Endothelial cell of umbilical vein (primary cell): Measurements from ENCODE around the gene KRTAP10-10. TPM values are rescaled to one million over a fixed set of nuclear protein-coding genes. Genes with fewer than 3 reads are reported as not detected.

Source experiments
- BruUV-seq: library from RNA; stranded (reverse); fragments of 400-500 nt; replicated peaks from 2 replicates; lab custom pipeline; 2021; lab: Mats Ljungman, UMichigan
- CTCF ChIA-PET: fragments of 300-600, 350-600 bp; sonication (Branson Sonifier 250); formaldehyde crosslinking; loops from one replicate; lab custom pipeline; 2021; ENCODE audit warnings: antibody characterized with exemption, inconsistent platforms; lab: Charles Lee
- POLR2A ChIA-PET: fragments of 300-600, 350-600 bp; sonication (Branson Sonifier 250); formaldehyde crosslinking; loops from one replicate; lab custom pipeline; 2021; ENCODE audit warnings: antibody characterized with exemption, inconsistent platforms; lab: Charles Lee
- DNase-seq: peaks from one replicate; pipeline ENCODE4 v3.0.0-alpha.2; 2011; ENCODE audit warnings: low read depth, low spot score
- FAIRE-seq: peaks from 2 replicates; lab custom pipeline; 2011; peaks lifted over from hg19 to GRCh38; lab: Jason Lieb, UNC
- H2AFZ ChIP-seq: 2 replicates; pipeline ENCODE4 v1.6.0; 2012; ENCODE audit warnings: low read depth, low read length, control low read depth, inconsistent platforms
- H3K27ac ChIP-seq: 2 replicates; pipeline ENCODE4 v1.5.1; 2011; ENCODE audit warnings: low read depth, mild to moderate bottlenecking, control low read depth, low read length, moderate library complexity; ENCODE audit not compliant: insufficient read depth
- H3K27me3 ChIP-seq, 2 experiments: 2 replicates each; pipeline versions ENCODE4 v1.6.0 to v1.6.1; 2011; ENCODE audit warnings: low read length in 2 of 2, mixed read lengths in 1 of 2; ENCODE audit not compliant: control insufficient read depth in 2 of 2, insufficient read depth in 2 of 2
- H3K36me3 ChIP-seq, 2 experiments: 2 replicates in 1 of 2; 3 replicates in 1 of 2; pipeline ENCODE4 v1.5.1; 2011; ENCODE audit warnings: low read length in 2 of 2, mild to moderate bottlenecking in 1 of 2, moderate library complexity in 1 of 2; ENCODE audit not compliant: control insufficient read depth in 2 of 2, insufficient read depth in 2 of 2; ENCODE audit errors: extremely low read depth in 1 of 2
- H3K4me1 ChIP-seq: 3 replicates; pipeline ENCODE4 v1.5.1; 2011; ENCODE audit warnings: mild to moderate bottlenecking, low read length; ENCODE audit not compliant: control insufficient read depth, insufficient read depth; ENCODE audit errors: extremely low read depth
- H3K4me2 ChIP-seq: 2 replicates; pipeline ENCODE4 v1.6.1; 2011; ENCODE audit warnings: low read length, control low read depth, mixed read lengths; ENCODE audit not compliant: insufficient read depth
- H3K4me3 ChIP-seq, 3 experiments: fragments of 200-600 bp in 1 of 3; sonication (generic), shearing (Covaris generic) in 1 of 3; replicated peaks in 1 of 3; 2 replicates each; pipeline ENCODE4 v1.5.1; 2011 to 2016; ENCODE audit warnings: control low read depth in 3 of 3, low read length in 3 of 3, mild to moderate bottlenecking in 2 of 3, inconsistent platforms in 1 of 3, low read depth in 1 of 3, moderate library complexity in 1 of 3; ENCODE audit not compliant: insufficient read depth in 1 of 3
- H3K79me2 ChIP-seq: 2 replicates; pipeline ENCODE4 v1.6.0; 2012; ENCODE audit warnings: low read length, inconsistent platforms; ENCODE audit not compliant: control insufficient read depth, insufficient read depth
- H3K9ac ChIP-seq: replicated peaks from 2 replicates; pipeline ENCODE3; 2011; ENCODE audit warnings: low read length, control low read depth; ENCODE audit not compliant: insufficient read depth; ENCODE audit errors: extremely low read depth
- H3K9me1 ChIP-seq: replicated peaks from 3 replicates; pipeline ENCODE4 v1.6.0; 2011; ENCODE audit warnings: mild to moderate bottlenecking, low read length; ENCODE audit not compliant: control insufficient read depth, insufficient read depth; ENCODE audit errors: extremely low read depth
- H3K9me3 ChIP-seq: replicated peaks from 2 replicates; pipeline ENCODE4 v1.5.1; 2012; ENCODE audit warnings: low read length, inconsistent platforms; ENCODE audit not compliant: control insufficient read depth, insufficient read depth
- H4K20me1 ChIP-seq: replicated peaks from 2 replicates; pipeline ENCODE3; 2011; ENCODE audit warnings: mild to moderate bottlenecking, low read length; ENCODE audit not compliant: control insufficient read depth, insufficient read depth; ENCODE audit errors: extremely low read depth
- CTCF ChIP-seq, 2 donors: IDR thresholded peaks; 1 replicate in 1 of 2; 2 replicates in 1 of 2; pipeline ENCODE4 v1.5.1; 2011; ENCODE audit warnings: low read length in 2 of 2, mild to moderate bottlenecking in 2 of 2, moderate library complexity in 2 of 2, control low read depth in 1 of 2, inconsistent platforms in 1 of 2, low read depth in 1 of 2; ENCODE audit not compliant: insufficient read depth in 1 of 2; ENCODE audit errors: extremely low read depth in 1 of 2
- EZH2 ChIP-seq: IDR thresholded peaks from 2 replicates; pipeline ENCODE4 v1.6.1; 2012; ENCODE audit warnings: borderline replicate concordance, low read depth, mild to moderate bottlenecking, moderate library complexity, low read length, inconsistent platforms; ENCODE audit not compliant: severe bottlenecking
- FOS ChIP-seq: IDR thresholded peaks from 2 replicates; pipeline ENCODE4 v1.6.1; 2011; ENCODE audit warnings: mild to moderate bottlenecking, low read length, moderate library complexity, borderline replicate concordance; ENCODE audit not compliant: insufficient read depth
- MAX ChIP-seq: IDR thresholded peaks from 2 replicates; pipeline ENCODE4 v1.6.1; 2011; ENCODE audit not compliant: insufficient read depth, insufficient read length
- POLR2A ChIP-seq: IDR thresholded peaks from 2 replicates; pipeline ENCODE4 v1.6.1; 2012; ENCODE audit warnings: low read depth, mild to moderate bottlenecking, control low read depth, low read length
- dilution Hi-C: fragments of 300-500 bp; cut with MboI; formaldehyde crosslinking; loops from one replicate; pipeline ENCODE4 v1.15.0; 2019; ENCODE audit warnings: low sequenced_read_pairs; ENCODE audit not compliant: extremely low pct_ligation_motif_present
- intact Hi-C: fragments of 100-400 bp; cut with micrococcal nuclease; formaldehyde crosslinking; loops from one replicate; pipeline ENCODE4 v1.10.0; 2022
- polyA plus RNA-seq, 4 experiments: library from polyadenylated mRNA; depleted of rRNA in 3 of 4; stranded (reverse) in 3 of 4; unstranded in 1 of 4; fragments of >200 nt; gene quantifications; 2 replicates each; pipeline versions ENCODE4 v1.2.1 to v1.2.3, GENCODE V29; 2011 to 2012; ENCODE audit warnings: missing spikeins in 1 of 4
- total RNA-seq: library from RNA; stranded (reverse); gene quantifications from 2 replicates; pipeline ENCODE4 v1.2.3, GENCODE V29; 2021

The KRTAP10-10 gene
- total and polyA plus RNA-seq, 2 donors (not counting 3 experiments of a cell fraction or from before 2014, with no cell fraction given), result not detected

DNA sequence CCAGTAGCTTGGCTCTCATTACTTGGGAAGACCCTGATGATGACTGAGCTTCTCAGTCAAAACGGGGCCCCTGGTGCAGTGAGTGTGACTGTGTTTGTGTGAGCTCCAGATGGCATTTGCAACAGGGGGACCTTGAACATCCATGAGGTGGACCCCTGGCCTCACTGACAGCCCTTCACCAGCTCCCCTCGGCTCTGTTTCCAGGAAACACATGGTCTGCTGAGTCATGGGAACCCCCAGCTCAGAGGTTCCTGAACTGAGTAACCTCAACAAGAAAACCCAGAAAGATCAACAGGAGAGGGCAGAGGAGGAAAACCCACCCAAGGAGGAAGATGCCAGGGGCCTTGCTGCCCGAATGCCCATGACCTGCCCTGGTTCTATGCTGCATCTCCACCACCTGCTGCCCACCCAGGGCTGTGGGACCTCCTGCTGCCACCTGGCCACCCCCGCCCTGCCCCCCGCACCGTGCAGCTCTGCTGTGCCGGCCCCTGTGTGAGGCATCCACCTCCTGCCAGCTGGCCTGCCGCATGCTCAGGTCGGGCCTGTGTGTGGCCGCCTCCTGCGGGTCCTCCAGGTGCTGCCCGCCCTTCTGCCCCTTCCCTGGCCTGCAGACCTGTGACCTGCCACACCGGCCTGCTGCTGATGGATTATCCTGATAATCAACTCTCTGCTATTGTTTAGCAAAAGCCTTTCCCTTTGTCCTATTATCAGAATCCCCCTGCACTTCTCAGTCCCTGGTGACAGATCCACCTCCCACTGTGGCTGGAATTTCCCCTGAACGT, 49.0 kb downstream of the KRTAP10-10 start:
- no TSS peak for BruUV-seq
- CTCF ChIA-PET, result no interaction called here

DNA sequence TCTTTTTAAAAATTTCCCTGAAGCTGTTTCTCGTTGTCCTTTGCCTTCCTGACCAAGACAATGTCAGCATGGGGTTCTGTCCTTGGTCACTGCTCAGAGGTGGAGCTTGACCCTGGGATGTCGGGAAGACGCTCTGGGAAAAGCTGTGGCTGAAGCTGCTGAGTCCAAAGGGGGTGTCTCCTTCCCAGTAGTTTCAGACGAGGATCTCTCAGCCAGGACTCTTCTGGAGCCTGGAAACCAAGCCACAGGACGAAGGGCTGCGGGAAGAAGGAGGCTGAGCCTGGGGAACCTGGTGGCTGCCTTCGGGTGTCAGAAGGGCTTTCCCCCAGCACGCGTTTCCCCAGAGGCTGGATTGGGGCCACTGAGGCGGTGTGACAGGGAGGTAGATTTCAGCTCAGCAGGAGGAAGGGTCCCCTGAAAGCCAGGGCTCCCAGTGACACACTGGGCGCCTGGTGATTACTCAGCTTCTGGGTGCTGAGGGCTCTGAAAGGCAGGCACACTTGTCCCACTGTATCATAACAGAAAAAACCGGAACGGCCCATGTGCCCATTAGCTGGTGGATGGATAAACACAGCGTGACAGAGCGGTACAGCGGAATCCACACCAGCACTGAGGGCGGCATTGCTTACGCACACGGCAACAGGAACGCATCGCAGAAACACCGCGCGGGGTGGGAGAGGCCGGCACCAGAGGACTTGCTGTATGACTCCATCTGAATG, 49.8 kb downstream of the KRTAP10-10 start:
- intact Hi-C loops (no loop called here), dilution Hi-C loops (no loop called here)
- ChIA-PET CTCF (no interaction called here), POLR2A (no interaction called here)
- Histone ChIP-seq H3K4me1 (no peaks in the 10 kb centered on the region), H3K27ac (no peak overlapping the region), H2AFZ (no peak overlapping the region), H3K4me3 (no peak overlapping the region), H3K27me3 (peaks cover 5 to 17% of the 10 kb centered on the region in 2 experiments), H3K9ac (no peak overlapping the region), H3K36me3 (no peaks in the 10 kb centered on the region), H3K9me1 (no peaks in the 10 kb centered on the region), H4K20me1 (no peaks in the 10 kb centered on the region), H3K79me2 (no peaks in the 10 kb centered on the region), H3K9me3 (no peaks in the 10 kb centered on the region), H3K4me2 (no peak overlapping the region)
- BruUV-seq, result no TSS peak
- no peak for TF ChIP-seq CTCF (IDR thresholded peaks at IDR 0.05; ENCODE audit: extremely low read depth in 1 of 2, insufficient read depth in 1 of 2, low read depth in 1 of 2, low read length in 2 of 2)
- no peak for TF ChIP-seq EZH2
- no peak for TF ChIP-seq FOS
- TF ChIP-seq POLR2A, result no peak
- no peak for FAIRE-seq
- no peak for DNase-seq

More for the DNA sequence above, 49.0 kb downstream of the KRTAP10-10 start:
- no peak overlapping the region for H3K4me3 ChIP-seq
- H3K27ac ChIP-seq, result no peak overlapping the region
- TF ChIP-seq MAX, result no peak
- H3K4me1 ChIP-seq, result no peaks in the 10 kb centered on the region
- dilution Hi-C loops, result no loop called here
- H3K4me2 ChIP-seq, result no peak overlapping the region
- POLR2A ChIA-PET, result interaction anchor here (0.8 kb wide), 1 partner anchor 31 kb away, joined by 3 read pairs; the partner anchor contains the start of gene KRTAP12-4
- FAIRE-seq (no peak), DNase-seq (no peak)
- H4K20me1 ChIP-seq, result no peaks in the 10 kb centered on the region
- intact Hi-C loops, result no loop called here
- no peak overlapping the region for H2AFZ ChIP-seq
- no peaks in the 10 kb centered on the region for H3K79me2 ChIP-seq
- H3K9ac ChIP-seq, result no peak overlapping the region
- peaks cover 5 to 15% of the 10 kb centered on the region in 2 experiments for H3K27me3 ChIP-seq
- no peaks in the 10 kb centered on the region for H3K9me1 ChIP-seq
- no peaks in the 10 kb centered on the region for H3K9me3 ChIP-seq
- no peaks in the 10 kb centered on the region for H3K36me3 ChIP-seq
